ENCODE results near the gene HINT2.
A peak's percentile ranks its signal among the peaks of the same experiment; 100 is the strongest.

Gene HINT2

GRCh38 chr9:35774907-35775635, 39.8 kb downstream of the HINT2 start:
- no peak for DNase-seq

- no peak for DNase-seq
Observed at GRCh38 chr9:35771943-35772342, 42.9 kb downstream of the HINT2 start.

DNA sequence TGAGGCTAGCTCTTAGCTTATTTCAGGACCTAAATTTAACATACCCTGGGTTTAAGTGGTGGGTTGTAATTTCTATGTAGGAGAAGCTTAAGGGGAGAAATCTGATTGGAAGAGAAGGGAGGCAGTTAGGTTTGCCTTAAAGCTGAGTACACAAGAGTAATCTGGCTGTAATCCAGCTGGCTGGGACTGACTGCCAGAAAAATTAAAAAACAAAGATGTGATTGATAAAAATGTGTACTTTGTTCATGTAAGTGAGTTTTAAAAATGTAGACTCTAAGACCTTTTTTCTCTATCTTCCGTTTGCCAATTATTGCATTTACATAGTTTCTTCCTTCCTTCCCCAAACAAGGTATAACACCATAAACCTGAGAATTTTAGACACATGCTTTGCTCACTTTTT, 43.3 kb downstream of the HINT2 start:
- peak; percentile 35 for DNase-seq

DNA sequence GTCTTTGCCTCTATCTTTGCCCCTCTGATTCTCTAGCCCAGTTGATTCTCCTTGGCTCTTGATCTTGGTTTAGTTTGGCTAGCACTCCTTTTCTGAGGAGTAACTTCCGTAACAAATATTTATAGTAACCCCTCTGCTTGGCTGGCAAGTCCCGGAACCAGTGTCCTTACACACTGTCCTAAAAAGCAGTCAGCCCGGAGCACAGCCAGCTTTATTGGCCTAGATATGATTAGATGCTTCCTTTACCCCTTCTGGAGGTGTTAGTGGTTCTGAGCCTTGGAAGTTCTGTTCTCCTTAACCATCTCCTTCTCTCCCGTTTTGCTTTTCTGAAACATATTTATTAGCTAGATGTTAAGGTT, 43.8 kb downstream of the HINT2 start:
- DNase-seq = no peak

DNA sequence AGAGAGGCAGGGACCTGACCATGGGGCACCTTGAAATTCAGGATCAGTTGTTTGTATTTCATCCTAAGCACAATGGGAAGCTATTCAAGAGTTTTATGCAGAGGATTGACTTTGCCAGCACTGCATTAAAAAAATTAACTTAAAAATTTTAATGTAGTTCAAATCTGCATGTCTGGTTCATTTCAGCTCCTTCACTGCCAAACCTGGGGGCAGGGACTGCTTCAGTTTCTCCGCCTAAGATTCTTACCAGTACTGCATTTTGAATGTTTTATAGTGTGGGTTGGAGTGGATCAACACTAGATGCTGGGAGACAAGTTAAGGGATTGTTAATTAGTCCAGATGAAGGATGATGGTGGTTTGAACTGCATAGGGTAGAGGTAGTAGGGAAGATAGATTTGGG, 45.1 kb downstream of the HINT2 start:
- no peak for DNase-seq

- DNase-seq = no peak
Observed at GRCh38 chr9:35767458-35767857, 47.4 kb downstream of the HINT2 start.

GRCh38 chr9:35766997-35767396, 47.8 kb downstream of the HINT2 start:
- no peak for DNase-seq

DNA sequence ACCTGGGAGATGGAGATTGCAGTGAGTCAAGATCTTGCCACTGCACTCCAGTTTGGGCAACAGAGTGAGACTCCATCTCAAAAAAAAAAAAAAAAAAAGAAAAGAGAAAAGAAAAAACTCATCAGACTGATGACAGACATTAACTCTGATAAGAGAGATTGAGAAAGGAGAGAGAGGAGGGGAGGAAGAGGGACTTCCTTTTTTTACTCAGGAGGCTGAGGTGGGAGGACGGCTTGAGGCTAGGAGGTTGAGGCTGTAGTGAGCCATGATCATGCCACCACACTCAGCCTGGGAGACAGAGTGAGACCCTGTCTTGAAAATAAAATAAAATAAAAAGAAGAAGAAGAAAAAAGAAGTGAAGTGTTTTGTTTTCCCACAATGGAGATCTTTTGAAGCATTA, 51.0 kb downstream of the HINT2 start:
- DNase-seq = no peak

DNA sequence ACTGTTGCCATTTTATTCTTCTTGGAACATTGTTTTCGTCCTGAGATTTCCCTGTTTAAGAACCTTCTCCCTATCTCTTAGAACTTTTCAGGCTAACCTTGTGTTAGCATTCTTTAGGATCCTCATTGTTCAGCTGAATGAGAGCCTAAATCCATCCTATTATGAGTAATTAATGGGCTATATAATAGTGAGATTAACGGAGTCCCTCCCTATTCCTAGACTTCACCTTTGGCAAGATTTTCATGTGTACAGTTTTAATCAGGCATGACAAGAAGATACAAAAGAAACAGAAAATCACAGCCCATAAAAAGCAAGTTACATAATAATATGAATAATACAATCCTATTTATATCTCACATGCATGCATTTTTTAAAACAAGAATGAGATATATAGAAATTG, 51.7 kb downstream of the HINT2 start:
- DNase-seq = no peak

Data from right hindlimb (tissue), 1 donor.